HG03342 (cell line): ENCODE results near the gene CCNK.

Source experiments
- ATAC-seq: cut with Tn5 transposase; IDR thresholded peaks from one replicate; pipeline ENCODE4 v1.9.1; 2021; ENCODE audit warnings: mild to moderate bottlenecking, moderate library complexity; ENCODE audit not compliant: unreplicated experiment

Gene CCNK

GRCh38 chr14:99480917-99481744 lies at the start of gene CCNK:
CCNK (plus strand) TSS chr14:99481409; CDS start chr14:99492678, 11,269 bp downstream.
- ATAC-seq, result peak; percentile 88

- ATAC-seq, result no peak
Observed at GRCh38 chr14:99431986-99432385, 49.2 kb upstream of the CCNK start.

GRCh38 chr14:99432485-99432884 lies 48.7 kb upstream of the CCNK start:
- no peak for ATAC-seq

- ATAC-seq, result no peak
Observed at GRCh38 chr14:99435327-99435726, 45.9 kb upstream of the CCNK start.

- ATAC-seq, result no peak
Observed at GRCh38 chr14:99436247-99437180, 44.7 kb upstream of the CCNK start.

GRCh38 chr14:99437706-99438105 lies 43.5 kb upstream of the CCNK start:
- ATAC-seq, result no peak

GRCh38 chr14:99440278-99440677 lies 40.9 kb upstream of the CCNK start:
- no peak for ATAC-seq

GRCh38 chr14:99441157-99441870 lies 39.9 kb upstream of the CCNK start:
- no peak for ATAC-seq

GRCh38 chr14:99441918-99442317 lies 39.3 kb upstream of the CCNK start:
- no peak for ATAC-seq

GRCh38 chr14:99445931-99446330 lies 35.3 kb upstream of the CCNK start:
- no peak for ATAC-seq

GRCh38 chr14:99447739-99448138 lies 33.5 kb upstream of the CCNK start:
- ATAC-seq, result no peak

- no peak for ATAC-seq
Observed at GRCh38 chr14:99450266-99450665, 30.9 kb upstream of the CCNK start.

GRCh38 chr14:99451234-99451633 lies 30.0 kb upstream of the CCNK start:
- ATAC-seq, result no peak

GRCh38 chr14:99452968-99453367 lies 28.2 kb upstream of the CCNK start:
- ATAC-seq, result no peak

GRCh38 chr14:99454246-99454645 lies 27.0 kb upstream of the CCNK start:
- ATAC-seq, result no peak

- no peak for ATAC-seq
Observed at GRCh38 chr14:99459481-99460100, 21.6 kb upstream of the CCNK start.

GRCh38 chr14:99460793-99461192 lies 20.4 kb upstream of the CCNK start:
- no peak for ATAC-seq

- no peak for ATAC-seq
Observed at GRCh38 chr14:99461411-99462085, 19.7 kb upstream of the CCNK start.

- ATAC-seq, result no peak
Observed at GRCh38 chr14:99462210-99462609, 19.0 kb upstream of the CCNK start.

- ATAC-seq, result no peak
Observed at GRCh38 chr14:99463974-99464373, 17.2 kb upstream of the CCNK start.
